ENCODE data around the gene USP9Y.

Gene USP9Y

GRCh38 chrY:12701181-12701695 lies at the start of gene USP9Y:
Gene USP9Y (plus strand): TSS chrY:12701231. CDS start chrY:12709448, 8,217 bp downstream.
- DNase-seq, result no peak

- DNase-seq, result no peak
Observed at GRCh38 chrY:12651621-12652036, 49.4 kb upstream of the USP9Y start.

- peak; percentile 86 for DNase-seq
Observed at GRCh38 chrY:12661745-12662681, 39.0 kb upstream of the USP9Y start.

- DNase-seq, result peak; percentile 66
Observed at GRCh38 chrY:12662745-12663591, 38.1 kb upstream of the USP9Y start.

GRCh38 chrY:12663845-12664244 lies 37.2 kb upstream of the USP9Y start:
- peak; percentile 9 for DNase-seq

- DNase-seq, result no peak
Observed at GRCh38 chrY:12678111-12678510, 22.9 kb upstream of the USP9Y start.

GRCh38 chrY:12681535-12681934 lies 19.5 kb upstream of the USP9Y start:
- no peak for DNase-seq

- DNase-seq, result no peak
Observed at GRCh38 chrY:12688337-12688736, 12.7 kb upstream of the USP9Y start.

GRCh38 chrY:12700087-12700486 lies 944 bp upstream of the USP9Y start:
- DNase-seq, result no peak

GRCh38 chrY:12702174-12702573 lies 1.1 kb downstream of the USP9Y start:
- DNase-seq, result no peak

- DNase-seq, result no peak
Observed at GRCh38 chrY:12710460-12710859, 9.4 kb downstream of the USP9Y start.

- DNase-seq, result no peak
Observed at GRCh38 chrY:12715376-12715775, 14.3 kb downstream of the USP9Y start.

- DNase-seq, result no peak
Observed at GRCh38 chrY:12729746-12730145, 28.7 kb downstream of the USP9Y start.

- no peak for DNase-seq
Observed at GRCh38 chrY:12733625-12734024, 32.6 kb downstream of the USP9Y start.

- no peak for DNase-seq
Observed at GRCh38 chrY:12734051-12734450, 33.0 kb downstream of the USP9Y start.

GRCh38 chrY:12741414-12741813 lies 40.4 kb downstream of the USP9Y start:
- DNase-seq, result no peak

- DNase-seq, result no peak
Observed at GRCh38 chrY:12742725-12743124, 41.7 kb downstream of the USP9Y start.

GRCh38 chrY:12744091-12744490 lies 43.1 kb downstream of the USP9Y start:
- DNase-seq, result no peak

GRCh38 chrY:12749293-12749692 lies 48.3 kb downstream of the USP9Y start:
- DNase-seq, result no peak

GRCh38 chrY:12752856-12753255 lies 51.8 kb downstream of the USP9Y start:
- no peak for DNase-seq

GRCh38 chrY:12756021-12756420 lies 55.0 kb downstream of the USP9Y start:
- no peak for DNase-seq

GRCh38 chrY:12765976-12766375 lies 64.9 kb downstream of the USP9Y start:
- no peak for DNase-seq

GRCh38 chrY:12784521-12784920 lies 83.5 kb downstream of the USP9Y start:
- no peak for DNase-seq

GRCh38 chrY:12793999-12794398 lies 93.0 kb downstream of the USP9Y start:
- DNase-seq, result no peak

Data from CD4-positive, alpha-beta T cell treated with Interleukin-21 for 1 hour (primary cell).